Activated CD4-positive, alpha-beta T cell treated with anti-CD3 and anti-CD28 coated beads for 4 hours (primary cell): ENCODE measurements around the gene IGF2.

Source experiments
- DNase-seq, 2 donors: peaks; one replicate each; pipeline ENCODE4 v3.0.0-alpha.2; 2020

The IGF2 gene

GRCh38 chr11:2169626-2170570 lies 30.7 kb upstream of the IGF2 start:
- no peak for DNase-seq

GRCh38 chr11:2169005-2169378 lies 29.8 kb upstream of the IGF2 start:
- no peak for DNase-seq

- DNase-seq: no peak
Measured at GRCh38 chr11:2168286-2169004, 29.3 kb upstream of the IGF2 start.

GRCh38 chr11:2167141-2168045 lies 28.2 kb upstream of the IGF2 start:
- no peak for DNase-seq

DNA sequence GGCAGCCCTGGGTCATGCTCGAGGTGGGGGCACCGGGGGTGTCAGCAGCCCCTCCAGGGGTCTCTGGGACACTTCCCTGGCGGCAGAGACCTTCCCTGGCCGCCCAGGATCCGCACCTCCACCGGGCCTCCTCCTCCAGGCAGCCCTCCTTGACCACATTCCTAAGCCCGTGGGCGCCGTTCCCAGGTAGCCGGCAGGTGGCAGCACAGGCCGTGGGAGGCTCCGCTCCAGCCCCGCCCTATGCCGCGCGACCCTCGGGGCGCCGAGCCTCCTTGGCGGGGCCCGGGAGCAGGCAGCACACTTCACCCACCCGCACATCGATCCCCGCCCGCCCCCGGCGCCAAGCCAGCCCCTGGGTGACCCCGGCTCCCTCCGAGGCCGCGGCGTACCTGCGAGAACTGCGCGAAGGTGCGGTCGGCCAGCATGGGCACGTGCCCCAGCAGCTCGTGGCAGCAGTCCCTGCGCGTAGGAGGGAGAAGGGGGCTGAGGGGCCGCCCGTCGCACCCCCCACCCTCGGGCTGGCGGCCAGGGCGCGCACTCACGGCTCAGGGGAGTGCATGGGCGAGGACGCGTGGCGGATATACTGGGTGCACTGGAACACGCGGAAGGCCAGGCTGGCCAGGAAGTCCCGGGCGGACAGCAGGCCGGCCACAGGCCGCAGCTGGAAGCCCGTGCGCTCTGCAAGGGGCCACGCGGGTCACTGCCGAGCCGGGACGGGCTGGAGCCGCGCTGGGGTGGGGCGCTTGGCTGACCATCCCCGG lies 27.1 kb upstream of the IGF2 start:
- DNase-seq: peak; percentile 27 to 37

- DNase-seq: no peak
Measured at GRCh38 chr11:2165571-2165970, 26.4 kb upstream of the IGF2 start.

- no peak for DNase-seq
Measured at GRCh38 chr11:2164861-2165555, 25.8 kb upstream of the IGF2 start.

- DNase-seq: no peak
Measured at GRCh38 chr11:2164081-2164480, 24.9 kb upstream of the IGF2 start.

GRCh38 chr11:2163428-2163978 lies 24.3 kb upstream of the IGF2 start:
- DNase-seq: no peak

- no peak for DNase-seq
Measured at GRCh38 chr11:2160736-2161259, 21.6 kb upstream of the IGF2 start, which contains the start of gene INS. TSS of gene INS (minus strand) at chr11:2161209. CDS start at chr11:2160971, 238 bp downstream.

- DNase-seq: no peak
Measured at GRCh38 chr11:2159536-2160413, 20.6 kb upstream of the IGF2 start.

- no peak for DNase-seq
Measured at GRCh38 chr11:2158966-2159365, 19.8 kb upstream of the IGF2 start.

DNA sequence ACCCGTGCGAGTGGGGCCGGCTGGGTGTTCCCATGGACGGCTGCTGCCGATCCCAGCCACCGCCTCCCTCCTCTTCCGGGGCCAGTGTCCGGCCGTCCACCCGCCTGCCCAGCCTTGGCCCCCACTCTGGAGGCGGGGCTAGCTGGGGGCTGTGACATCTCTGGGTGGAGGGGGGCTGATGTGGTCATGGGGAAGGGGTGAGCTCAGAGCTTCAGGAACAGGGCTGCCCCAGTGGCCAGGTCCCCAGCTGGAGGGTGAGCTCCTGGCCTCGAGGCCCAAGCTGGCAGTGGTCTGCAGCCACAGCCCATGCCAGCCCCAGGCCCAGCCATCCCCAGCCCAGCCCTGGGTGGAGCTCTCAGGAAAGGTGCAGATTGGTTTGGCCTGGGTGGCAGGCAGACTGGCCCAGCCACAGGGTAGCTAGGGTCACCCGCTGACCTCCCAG lies 19.1 kb upstream of the IGF2 start:
- DNase-seq: no peak

DNA sequence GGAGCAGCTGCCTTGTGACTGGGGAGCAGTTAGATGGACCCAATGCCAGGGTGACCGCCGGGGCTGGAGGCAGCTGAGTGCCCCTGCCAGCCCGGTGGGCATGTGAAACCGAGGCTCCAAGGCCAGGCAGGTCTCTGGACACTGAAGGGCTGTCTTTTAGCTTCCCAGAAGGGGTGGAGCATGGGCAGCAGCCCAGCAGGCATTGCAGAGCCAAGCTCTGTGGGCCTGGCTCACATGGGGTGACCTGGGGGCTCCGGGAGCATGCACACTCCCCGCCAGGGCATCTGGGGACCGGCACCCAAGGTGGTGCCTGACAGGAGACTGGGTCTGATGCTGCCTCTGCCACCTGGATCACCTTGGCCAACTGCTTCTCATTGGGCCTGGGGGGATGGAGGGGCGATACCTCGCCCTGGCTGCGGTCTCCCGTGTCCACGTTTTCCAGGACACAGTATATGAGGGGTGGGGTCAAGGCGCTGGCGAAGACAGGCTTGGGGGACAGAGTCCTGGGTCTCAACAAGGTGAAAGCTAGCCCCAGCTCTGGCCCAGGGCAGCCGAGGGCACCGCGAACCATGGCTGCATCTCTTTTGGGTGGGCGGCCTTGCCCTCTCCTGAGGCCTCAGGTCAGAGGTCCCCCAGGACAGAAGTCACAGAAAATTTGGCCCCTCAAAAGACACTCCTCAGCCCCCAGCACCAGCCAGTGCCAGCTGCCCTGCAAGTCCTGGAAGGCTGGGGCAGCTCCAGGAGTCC lies 18.3 kb upstream of the IGF2 start:
- DNase-seq: no peak

GRCh38 chr11:2156416-2157182 lies 17.4 kb upstream of the IGF2 start:
- DNase-seq: peak; percentile 28 to 53

DNA sequence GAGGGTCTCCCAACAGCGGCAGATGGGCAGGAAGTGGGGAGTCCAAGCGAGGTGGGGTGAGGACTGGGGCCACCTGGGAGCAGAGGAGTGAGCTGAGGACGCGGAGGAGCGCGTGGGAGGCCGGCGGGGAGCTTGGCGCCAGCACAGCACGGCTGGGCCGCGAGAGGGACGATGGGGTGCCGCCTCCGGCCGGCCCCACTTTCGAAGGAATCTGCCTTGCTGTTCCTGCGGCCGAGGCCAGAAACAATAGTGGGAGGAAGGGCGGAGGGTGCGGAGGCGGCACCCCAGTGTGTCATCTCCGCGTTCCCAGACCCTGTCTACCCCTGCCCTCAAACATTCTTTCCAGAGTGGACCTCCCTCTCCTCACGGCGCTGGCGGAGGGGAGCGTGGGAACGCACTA lies 16.3 kb upstream of the IGF2 start:
- DNase-seq: no peak

DNA sequence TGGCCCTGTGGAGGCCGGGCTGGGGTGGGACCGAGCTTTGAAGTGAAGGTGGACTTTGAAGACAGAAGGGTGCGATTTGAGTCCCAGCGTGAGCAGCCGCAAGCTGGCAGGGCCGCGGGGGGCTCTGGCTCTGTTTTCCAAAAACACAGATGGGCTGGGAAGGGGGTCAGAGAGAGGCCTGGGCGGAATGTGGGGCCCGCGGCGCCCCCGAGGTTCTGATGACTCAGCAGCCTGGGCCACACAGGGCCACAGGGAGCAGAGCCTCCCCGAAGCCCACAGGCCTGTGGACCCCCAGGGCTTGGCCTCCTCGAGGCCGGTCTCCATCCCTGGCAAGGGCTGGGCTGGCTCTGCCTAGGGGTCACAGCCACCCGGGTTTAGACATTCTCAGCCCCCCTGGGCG lies 15.7 kb upstream of the IGF2 start:
- DNase-seq: no peak

DNA sequence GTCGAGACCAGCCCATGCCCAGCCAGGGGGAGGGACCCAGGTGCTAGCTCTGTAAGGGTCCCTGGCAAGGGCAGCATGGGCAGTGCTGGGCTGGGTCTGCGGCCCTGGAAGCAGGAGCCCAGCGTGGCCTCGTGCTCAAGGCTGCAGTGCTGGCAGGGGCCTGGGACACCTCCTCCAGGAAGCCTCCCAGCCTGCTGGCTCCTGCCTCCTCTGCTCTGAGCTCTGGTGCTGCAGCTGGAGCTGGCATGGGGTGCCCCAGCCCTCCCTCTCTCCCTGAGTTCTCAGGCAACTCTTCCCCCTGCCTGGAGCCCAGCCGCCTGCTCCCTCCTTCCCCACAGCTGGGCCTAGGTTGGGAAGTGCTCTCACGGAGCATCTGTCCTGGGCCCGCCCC lies 15.0 kb upstream of the IGF2 start:
- no peak for DNase-seq
